ENCODE measurements around the gene HSF2BP.
"Not testable (repeated sequence)": the region's sequence is repeated elsewhere in the genome, so short reads cannot be mapped to it uniquely, and the experiment has no call there.

The HSF2BP gene

DNA sequence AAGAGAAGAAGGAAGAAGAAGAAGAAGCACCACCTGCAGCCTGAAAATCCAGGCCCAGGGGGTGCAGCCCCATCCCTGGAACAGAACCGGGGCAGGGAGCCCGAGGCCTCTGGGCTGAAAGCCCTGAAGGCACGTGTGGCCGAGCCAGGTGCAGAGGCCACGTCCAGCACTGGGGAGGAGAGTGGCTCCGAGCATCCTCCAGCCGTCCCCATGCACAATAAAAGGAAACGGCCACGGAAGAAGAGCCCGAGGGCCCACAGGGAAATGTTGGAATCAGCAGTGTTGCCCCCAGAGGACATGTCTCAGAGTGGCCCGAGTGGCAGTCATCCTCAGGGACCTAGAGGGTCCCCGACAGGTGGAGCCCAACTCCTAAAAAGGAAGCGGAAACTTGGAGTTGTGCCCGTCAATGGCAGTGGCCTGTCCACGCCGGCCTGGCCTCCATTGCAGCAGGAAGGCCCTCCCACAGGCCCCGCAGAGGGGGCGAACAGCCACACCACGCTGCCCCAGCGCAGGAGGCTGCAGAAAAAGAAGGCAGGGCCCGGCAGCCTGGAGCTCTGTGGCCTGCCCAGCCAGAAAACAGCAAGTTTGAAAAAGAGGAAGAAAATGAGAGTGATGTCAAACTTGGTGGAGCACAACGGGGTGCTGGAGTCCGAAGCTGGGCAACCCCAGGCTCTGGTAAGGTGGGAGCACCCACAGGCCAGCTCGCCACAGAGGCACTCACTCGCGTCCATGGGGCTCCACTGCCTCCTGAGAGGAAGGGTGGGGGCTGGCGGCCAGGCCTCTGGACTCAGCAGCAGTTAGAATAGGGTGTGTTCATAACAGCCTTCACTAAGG, 28.5 kb upstream of the HSF2BP start:
- DNase-seq: no peak

DNA sequence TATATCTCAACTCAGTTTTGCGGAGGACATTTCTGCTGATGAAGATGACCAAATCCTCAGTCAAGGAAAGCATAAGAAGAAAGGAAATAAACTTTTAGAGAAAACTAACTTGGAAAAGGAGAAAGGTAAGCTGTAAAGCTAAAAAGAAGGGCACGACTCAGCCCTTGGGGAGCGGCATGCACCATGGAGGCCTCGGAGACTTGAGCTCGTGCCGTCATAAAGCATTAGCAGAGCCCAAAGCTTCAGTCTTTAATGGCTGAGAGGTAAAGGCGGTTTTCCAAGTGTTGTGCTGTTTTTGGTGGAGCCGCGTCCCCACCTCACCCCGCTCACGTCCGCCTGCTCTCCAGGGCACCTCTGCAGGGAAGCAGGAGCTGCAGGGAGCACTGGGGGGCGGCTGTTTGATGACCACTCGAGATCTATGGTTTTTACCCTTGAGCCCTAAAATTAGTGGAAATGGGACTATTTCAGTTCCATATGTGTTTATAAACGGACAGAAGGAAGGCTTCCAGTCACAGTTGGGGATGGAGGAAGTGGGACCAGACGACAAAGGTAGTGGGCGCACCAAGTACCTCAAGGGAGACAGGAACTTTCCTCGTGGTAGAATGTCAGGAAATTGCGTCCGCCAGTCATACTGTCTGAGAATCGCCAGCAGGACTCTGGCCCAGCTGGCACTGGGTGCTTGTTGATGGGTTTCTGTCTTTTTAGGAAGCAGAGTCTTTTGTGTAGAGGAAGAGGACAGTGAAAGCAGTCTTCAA, 27.7 kb upstream of the HSF2BP start:
- DNase-seq: no peak

- DNase-seq: no peak
These were observed 25.1 kb upstream of the HSF2BP start for GRCh38 chr21:43684424-43684823.

DNA sequence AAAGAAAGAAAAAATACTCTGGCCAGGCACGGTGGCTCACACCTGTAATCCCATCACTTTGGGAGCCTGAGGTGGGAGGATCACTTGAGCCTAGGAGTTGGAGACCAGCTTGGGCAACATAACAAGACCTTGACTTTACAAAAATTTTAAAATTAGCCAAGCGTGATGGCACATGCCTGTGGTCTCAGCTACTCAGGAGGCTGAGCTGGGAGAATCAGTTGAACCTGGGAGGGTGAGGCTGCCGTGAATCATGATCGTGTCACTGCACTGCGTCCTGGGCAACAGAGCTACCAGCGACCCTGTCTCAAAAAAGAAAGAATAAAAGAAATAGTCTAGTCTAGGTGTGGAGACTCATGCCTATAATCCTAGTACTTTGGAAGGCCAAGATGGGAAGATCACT, 22.4 kb upstream of the HSF2BP start:
- no peak for DNase-seq

DNA sequence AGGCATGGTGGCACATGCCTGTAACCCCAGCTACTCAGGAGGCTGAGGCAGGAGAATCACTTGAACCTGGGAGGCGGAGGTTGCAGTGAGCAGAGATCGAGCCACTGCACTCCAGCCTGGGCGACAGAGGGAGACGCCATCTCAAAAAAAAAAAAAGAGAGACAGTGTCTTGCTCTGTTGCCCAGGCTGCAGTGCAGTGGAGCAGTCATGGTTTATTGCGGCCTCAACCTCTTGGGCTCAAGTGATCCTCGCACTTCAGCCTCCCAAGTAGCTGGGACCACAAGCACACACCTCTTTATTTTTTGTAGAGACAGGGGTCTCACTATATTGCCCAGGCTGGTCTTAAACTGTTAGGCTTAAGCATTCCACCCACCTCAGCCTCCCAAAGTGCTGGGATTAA, 21.1 kb upstream of the HSF2BP start:
- DNase-seq: not testable (repeated sequence)

DNA sequence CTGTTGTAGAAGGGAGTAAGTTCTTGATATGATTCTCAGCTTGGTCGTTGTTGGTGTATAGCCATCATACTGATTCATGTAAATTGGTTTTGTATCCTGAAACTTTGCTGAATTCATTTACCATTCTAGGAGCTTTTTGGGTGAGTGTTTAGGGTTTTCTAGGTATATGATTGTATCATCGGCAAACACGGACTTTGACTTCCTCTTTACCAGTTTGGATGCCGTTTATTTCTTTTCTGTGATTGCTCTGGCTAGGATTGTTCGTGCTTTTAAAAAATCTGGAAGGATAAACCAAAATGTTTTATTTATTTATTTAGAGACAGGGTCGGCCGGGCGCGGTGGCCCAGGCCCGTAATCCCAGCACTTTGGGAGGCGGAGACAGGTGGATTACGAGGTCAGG, 20.7 kb upstream of the HSF2BP start:
- DNase-seq: no peak

GRCh38 chr21:43676391-43676790, 17.1 kb upstream of the HSF2BP start:
- DNase-seq: no peak

DNA sequence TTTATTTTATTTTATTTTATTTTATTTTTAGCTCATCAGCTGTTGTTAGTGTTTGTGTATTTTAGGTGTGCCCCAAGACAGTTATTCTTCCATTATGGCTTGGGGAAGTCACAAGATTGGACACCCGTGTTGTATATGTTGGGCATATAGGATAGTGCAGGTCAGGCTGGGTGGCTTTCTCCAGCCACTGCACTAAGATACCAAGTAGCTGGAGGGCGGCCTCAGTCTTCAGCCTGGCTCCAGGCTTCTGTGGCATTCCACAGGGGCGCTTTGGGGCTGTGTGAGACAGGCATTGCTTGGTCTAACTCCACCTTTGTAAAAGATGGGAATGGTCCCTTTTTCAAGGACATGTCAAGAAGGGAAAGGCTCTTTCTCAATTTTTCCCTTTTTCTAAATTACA, 16.6 kb upstream of the HSF2BP start:
- DNase-seq: no peak

- DNase-seq: no peak
These were observed 10.7 kb upstream of the HSF2BP start for GRCh38 chr21:43669828-43670605.

GRCh38 chr21:43667191-43667904, 8.1 kb upstream of the HSF2BP start:
- DNase-seq: no peak

DNA sequence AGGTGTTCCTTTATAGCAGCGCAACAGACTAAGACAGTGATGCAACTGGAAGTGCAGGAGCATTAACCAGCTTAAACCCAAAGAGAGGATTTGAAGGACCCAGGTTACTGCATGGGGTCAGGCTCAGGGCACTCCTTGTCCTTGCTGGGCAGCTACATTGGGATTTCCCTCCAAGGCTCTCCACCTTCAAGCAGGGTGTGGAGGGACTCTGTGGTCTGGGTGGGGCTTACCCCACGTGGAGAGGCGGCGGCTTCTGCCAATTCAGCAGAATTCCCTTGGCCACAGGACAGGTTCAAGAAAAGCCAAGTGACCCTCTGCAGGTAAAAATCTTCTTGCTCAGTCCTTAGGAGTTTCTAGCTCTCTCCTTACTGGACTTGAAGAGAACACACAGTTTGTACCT, 6.6 kb upstream of the HSF2BP start:
- no peak for DNase-seq

DNA sequence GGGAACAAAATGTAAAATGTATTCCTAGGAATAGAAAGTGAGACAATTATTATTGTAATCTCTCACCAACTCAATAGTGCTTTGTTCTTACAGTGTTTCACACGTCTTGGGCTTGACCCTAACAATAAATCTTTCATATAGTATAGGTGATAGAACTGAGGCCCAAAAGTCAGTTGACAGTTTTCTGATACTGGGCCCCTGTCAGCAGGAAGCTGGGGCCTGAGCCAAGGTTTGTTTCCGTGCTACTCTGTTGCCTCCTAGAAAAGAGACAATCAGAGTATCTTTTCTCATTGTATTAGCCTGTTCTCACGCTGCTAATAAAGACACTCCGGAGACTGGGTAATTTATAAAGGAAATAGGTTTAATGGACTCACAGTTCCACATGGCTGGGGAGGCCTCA, 5.1 kb upstream of the HSF2BP start:
- DNase-seq: no peak

- no peak for DNase-seq
These were observed 3.7 kb upstream of the HSF2BP start for GRCh38 chr21:43663033-43663432.

DNA sequence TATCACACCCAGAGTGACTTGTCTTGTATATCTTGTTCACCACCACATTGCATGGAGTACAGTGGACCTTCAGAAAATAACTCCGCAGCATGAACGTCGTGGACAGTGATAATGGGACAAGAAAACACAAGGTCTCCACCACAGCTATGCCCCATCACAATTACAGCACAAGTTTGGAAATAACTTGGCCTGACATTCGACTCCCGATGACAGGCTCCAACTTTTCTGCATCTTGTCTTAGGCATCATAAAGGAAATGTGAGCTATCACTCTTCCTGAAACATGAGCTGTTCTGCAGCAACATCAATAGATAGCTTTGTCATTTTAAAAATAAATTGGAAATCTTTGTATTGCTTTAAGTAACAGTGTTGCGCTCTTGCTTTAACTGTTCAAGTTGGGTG, 3.0 kb upstream of the HSF2BP start:
- no peak for DNase-seq

- DNase-seq: no peak
These were observed 536 bp downstream of the HSF2BP start for GRCh38 chr21:43658769-43659135.

DNA sequence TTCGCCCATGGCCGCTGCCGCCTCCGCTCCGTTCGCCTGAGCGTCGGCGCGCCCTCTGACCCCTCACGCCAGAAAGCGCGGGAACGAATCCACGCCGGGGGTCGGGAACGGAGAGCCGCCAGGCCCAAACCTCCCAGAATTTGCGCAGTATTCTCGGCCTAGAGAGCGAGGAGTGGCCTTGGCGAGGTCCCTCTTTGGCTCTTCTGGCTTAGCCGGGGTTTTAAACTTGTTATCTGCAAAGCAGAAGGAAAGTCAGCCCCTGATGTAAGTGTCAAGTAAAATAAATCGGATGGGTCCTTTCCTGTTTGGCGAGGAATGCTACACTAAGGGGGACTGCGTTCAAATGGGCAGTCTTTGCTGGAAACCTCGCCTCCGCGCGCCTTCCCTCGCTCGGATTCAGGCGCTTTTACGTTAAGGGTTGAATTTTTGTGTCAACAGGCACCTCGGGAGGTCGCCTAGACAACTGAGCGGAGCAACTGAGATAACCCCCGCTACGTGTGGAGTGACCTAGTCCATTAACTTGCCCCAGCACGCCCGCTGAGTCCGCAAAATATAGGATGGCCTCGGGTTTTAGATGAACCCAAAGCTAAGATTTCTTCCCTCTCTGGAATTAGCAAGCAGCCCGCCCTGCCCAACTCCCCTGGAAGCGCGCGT, 1.1 kb downstream of the HSF2BP start:
- no peak for DNase-seq

DNA sequence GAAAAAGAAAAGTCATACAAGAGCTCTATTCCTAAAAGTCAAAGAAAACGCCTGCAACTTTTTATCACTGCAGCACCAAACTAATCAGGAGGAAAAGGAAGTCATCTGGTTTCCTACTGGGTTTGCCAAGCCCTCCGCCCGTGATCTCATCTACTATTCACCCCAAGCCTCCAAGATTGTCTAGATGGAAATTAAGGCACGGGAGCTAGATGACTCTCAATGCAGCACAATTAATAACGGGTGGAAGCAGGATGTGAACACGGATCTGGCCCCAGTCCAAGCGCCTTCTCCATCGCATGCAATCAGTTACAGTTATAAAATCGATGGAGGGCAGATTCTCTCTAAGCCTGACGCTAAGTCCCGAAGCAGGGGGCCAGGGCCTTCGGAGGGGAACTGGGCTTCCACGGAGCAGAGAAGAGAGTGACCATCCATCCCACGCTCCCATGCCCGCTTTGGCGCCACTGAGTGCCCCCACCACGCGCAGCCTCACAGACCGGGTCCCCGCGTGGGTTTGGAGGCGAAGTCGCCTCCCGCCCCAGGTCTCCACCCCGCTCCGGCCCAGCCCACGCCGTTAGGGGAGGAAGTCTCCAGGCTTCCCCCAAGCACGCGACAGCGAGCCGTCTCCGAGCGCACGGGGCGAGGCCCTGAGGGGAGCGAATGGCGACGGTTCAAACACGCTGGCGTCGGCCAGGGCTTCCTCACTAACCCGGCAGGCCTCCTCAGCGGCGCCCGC, 1.8 kb downstream of the HSF2BP start:
- no peak for DNase-seq

- DNase-seq: no peak
These were observed 4.3 kb downstream of the HSF2BP start for GRCh38 chr21:43654806-43655489.

- no peak for DNase-seq
These were observed 5.7 kb downstream of the HSF2BP start for GRCh38 chr21:43653626-43654025.

GRCh38 chr21:43652616-43653015, 6.7 kb downstream of the HSF2BP start:
- no peak for DNase-seq

- DNase-seq: not testable (repeated sequence)
These were observed 7.4 kb downstream of the HSF2BP start for GRCh38 chr21:43651926-43652325.

All from stimulated activated CD4-positive, alpha-beta T cell treated with anti-CD3 and anti-CD28 coated beads, Interleukin-4, amount 100 ng/mL, for 4 hours (primary cell).